GM10847 (cell line): ENCODE measurements around the gene CPA2.

Experiments used
- POLR2A ChIP-seq: IDR thresholded peaks from 2 replicates; pipeline ENCODE4 v1.6.1; 2011; ENCODE audit not compliant: insufficient read length; ENCODE audit errors: extremely low read depth

CPA2 gene

DNA sequence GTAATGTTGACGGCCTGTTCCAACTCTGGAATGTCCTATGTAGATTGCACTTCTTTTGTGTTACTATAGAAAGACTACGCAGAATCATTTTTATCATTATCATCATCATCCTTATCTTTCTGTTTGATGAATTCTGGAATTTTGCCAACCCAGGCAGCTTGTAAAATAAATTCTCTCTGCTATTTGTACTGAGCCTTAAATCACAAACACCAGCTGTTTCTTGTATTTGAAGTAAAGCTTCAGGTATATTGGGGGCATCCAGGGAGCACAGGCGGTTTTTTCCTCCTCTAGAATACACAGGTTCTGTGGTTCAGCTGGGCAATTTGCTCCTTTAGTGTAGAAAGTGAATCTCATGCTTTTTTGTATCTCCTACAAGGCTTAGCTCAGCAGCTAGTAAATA is 63.0 kb downstream of the CPA2 start:
- no peak for TF ChIP-seq POLR2A

DNA sequence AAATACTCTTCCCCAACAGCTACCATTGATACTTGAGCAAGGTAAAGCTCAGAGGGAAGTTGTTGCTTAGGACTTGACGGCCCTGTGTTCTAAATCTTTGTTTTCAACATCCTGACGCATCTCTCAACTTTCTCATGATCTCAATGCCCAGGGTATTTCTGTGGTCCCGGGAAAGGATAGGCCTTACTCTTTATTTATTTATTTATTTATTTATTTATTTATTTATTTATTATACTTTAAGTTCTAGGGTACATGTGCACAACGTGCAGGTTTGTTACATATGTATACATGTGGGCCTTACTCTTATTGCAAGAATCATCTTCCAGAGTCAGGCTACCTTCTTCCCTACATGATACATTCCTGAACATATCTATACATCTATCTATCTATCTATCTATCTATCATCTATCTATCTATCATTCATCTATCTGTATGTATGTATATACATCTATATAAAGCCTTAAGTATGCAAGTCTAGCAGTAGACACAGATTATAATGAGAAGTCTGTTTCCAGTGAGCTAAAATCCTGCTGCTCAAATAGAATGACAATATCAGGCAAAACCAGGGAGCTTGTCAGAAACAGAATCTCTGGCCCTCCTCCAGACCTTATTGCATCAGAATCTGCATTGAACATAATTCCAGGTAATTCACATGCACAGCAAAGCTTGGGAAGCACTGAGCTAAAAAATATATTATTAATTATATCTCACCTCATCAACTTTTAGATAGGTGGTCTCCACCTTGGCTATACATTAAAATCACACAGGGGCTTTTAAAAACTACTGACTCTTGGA is 65.8 kb downstream of the CPA2 start:
- TF ChIP-seq POLR2A = no peak

DNA sequence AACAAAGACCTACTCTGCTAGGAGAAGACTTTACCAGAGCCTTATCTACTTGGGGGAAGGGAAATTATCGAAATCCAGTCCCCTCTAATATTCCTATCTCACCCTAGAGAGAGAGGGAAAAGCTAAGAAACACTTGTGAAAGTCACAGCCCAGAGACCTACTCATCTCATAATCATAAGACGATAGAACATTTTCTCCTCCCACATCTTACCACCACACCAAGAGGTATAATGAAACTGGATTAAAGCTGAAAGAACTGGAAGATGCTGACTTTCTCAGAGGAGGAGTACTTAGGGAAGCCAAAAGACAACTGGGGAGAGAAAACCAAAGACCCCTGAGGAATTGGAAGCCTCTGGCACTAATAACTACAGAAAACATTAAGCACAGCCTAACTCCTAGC is 67.2 kb downstream of the CPA2 start:
- no peak for TF ChIP-seq POLR2A

DNA sequence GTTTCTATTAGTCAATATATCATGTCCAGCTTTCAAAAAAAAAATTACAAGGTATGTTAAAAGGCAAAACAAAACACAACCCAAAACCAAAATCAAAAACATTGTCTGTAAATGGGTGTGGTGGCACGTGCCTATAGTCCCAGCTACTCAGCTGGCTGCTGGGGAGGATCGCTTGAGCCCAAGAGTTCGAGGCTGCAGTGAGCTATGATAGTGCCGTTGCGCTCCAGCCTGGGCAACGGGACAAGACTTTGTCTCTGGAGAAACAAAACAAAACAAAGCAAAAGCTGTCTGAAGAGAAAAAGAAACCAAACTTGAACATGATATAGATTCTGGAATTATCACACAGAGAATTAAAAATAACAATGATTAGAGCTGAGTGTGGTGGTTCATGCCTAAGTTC is 67.6 kb downstream of the CPA2 start:
- no peak for TF ChIP-seq POLR2A

DNA sequence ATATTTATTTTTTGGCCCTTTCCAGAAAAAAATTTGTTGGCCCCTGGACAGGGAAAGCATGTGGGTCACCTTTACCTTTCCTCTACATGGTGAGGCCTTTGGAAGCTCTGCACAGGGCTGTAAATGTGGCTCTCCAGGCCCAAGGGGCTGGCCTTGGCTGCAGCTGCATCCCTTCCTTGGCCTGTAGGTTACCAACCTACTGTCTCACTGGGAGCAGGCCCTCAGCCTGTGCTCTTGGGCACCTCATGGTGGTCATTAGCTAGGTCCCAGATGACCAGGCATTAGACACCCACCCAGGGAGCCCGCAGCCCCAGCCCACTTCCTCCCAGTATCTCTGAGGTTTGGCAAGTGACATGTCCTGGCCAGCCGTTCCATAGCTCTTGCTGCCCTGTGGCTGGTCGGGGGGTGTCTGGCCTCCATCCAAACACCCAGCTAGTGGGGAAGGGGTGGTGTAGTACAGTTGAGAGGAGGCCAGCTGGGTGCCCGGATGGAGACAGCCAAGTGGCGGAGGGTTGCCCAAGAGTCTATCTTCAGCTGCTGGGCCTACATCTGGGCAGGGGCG is 70.8 kb downstream of the CPA2 start:
- no peak for TF ChIP-seq POLR2A

DNA sequence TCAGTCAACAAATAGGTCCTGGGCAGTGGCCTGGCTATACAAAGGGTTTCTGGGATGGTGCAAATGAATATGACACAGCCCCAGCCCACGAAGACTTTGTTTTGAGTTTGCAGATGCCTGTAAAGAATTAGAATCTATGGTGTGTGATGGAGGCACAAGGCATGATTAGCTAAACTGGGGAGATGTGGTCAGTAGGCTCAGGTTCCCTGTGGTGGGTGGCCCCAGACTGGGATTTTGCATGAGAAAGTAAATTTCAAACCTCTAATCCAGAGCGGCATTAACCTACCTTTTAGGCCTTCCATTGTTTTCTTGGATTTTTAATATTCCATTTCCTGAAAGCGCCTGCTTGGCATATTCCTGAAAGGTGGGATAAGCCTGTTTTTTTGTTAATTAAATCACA is 71.6 kb downstream of the CPA2 start:
- no peak for TF ChIP-seq POLR2A
